GM12892 (cell line): ENCODE measurements around the gene SMARCA2.

Experiments used
- POLR2A ChIP-seq: IDR thresholded peaks from 2 replicates; pipeline ENCODE4 v1.6.1; 2011; ENCODE audit warnings: low read depth, low read length, control low read depth
- POLR2AphosphoS5 ChIP-seq: IDR thresholded peaks from 2 replicates; pipeline ENCODE4 v1.6.1; 2011; ENCODE audit warnings: low read depth, low read length, control low read depth

DNA sequence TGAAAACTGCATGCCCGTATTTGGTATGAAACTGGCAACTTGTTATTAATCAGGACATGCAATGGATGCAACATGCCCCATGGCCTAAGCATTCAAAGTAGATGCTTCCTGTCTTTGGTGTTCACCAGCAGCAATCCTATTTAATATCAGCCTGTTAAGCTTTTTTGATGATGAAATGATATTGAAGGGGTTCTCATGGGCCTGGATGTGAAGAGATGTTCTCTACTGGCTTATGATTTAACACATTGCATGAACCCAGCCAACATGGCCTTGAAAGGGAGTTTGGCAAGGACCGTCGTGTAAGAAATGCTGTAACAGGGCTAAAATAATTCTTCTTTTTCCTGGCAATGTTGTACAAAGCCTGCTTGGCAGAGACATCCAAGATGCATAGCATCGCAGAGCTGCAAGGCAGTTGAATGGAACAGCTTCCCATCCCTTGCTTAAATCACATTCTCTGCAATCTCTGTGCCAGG, 111.2 kb downstream of the SMARCA2 start:
- TF ChIP-seq POLR2A (no peak), POLR2AphosphoS5 (no peak)
